K562 (cell line): ENCODE measurements around the gene ARHGEF10L. TPM values are rescaled to one million over a fixed set of nuclear protein-coding genes. Genes with fewer than 3 reads are reported as not detected.

ENCODE experiments used
- ATAC-seq: fragments of 200-7000 bp; cut with Tn5 transposase; 3 replicates; pipeline ENCODE4 v1.9.1; 2020; ENCODE audit warnings: moderate library complexity
- BruUV-seq: library from RNA; stranded (reverse); fragments of 400-500 nt; replicated peaks from 2 replicates; lab custom pipeline; 2021; lab: Mats Ljungman, UMichigan
- CTCF ChIA-PET: fragments of 300-600 bp; formaldehyde crosslinking; extraction: SDS; loops from one replicate; lab custom pipeline; 2021; ENCODE audit warnings: low intra/inter-chr PET ratio; lab: Yijun Ruan, JAX
- POLR2A ChIA-PET: fragments of 300-600, 350-650 bp; sonication (Branson Sonifier 250); formaldehyde crosslinking; extraction: SDS; loops from one replicate; lab custom pipeline; 2021; ENCODE audit warnings: antibody characterized with exemption, inconsistent platforms; lab: Yijun Ruan, JAX
- DNase-seq, 4 experiments: peaks; one replicate each; pipeline versions ENCODE4 v3.0.0 to v3.0.0-alpha.2; 2011 to 2018; ENCODE audit warnings: low spot score in 3 of 4, mixed read lengths in 3 of 4; ENCODE audit errors: extremely low read depth in 1 of 4
- FAIRE-seq: peaks from 2 replicates; lab custom pipeline; 2011; peaks lifted over from hg19 to GRCh38; lab: Jason Lieb, UNC
- H2AFZ ChIP-seq: 2 replicates; pipeline ENCODE4 v1.6.0; 2011; ENCODE audit warnings: low read depth, low read length, control low read depth, inconsistent platforms
- H3K27ac ChIP-seq: fragments of 200-600 bp; 3 replicates; pipeline ENCODE4 v1.8.0; 2011; ENCODE audit warnings: low read depth, mild to moderate bottlenecking, control low read depth, inconsistent platforms, low read length, moderate library complexity, mixed read lengths; ENCODE audit errors: extremely low read depth
- H3K27me3 ChIP-seq, 2 experiments: fragments of 300-600 bp in 1 of 2; 2 replicates in 1 of 2; 3 replicates in 1 of 2; pipeline versions ENCODE4 v1.6.0 to v1.8.0; 2011; ENCODE audit warnings: inconsistent platforms in 2 of 2, low read length in 2 of 2, mild to moderate bottlenecking in 1 of 2, mixed read lengths in 1 of 2, moderate library complexity in 1 of 2; ENCODE audit not compliant: control insufficient read depth in 2 of 2, insufficient read depth in 2 of 2
- H3K36me3 ChIP-seq: fragments of 300-600 bp; 3 replicates; pipeline ENCODE4 v1.8.0; 2011; ENCODE audit warnings: mild to moderate bottlenecking, low read length, inconsistent platforms; ENCODE audit not compliant: control insufficient read depth, insufficient read depth
- H3K4me1 ChIP-seq, 2 experiments: fragments of 200-600 bp in 1 of 2; replicated peaks in 1 of 2; 2 replicates in 1 of 2; 3 replicates in 1 of 2; pipeline versions ENCODE4 v1.5.1 to v1.8.0; 2011; ENCODE audit warnings: inconsistent platforms in 2 of 2, low read length in 2 of 2, mild to moderate bottlenecking in 1 of 2, mixed read lengths in 1 of 2, moderate library complexity in 1 of 2; ENCODE audit not compliant: control insufficient read depth in 2 of 2, insufficient read depth in 2 of 2
- H3K4me2 ChIP-seq: 2 replicates; pipeline ENCODE4 v1.6.1; 2011; ENCODE audit warnings: low read length, control low read depth, inconsistent platforms, mixed read lengths; ENCODE audit not compliant: insufficient read depth
- H3K4me3 ChIP-seq: fragments of 200-600 bp; sonication (generic), shearing (Covaris generic); 2 replicates; pipeline ENCODE4 v1.5.1; 2016; ENCODE audit warnings: control low read depth, inconsistent platforms
- H3K79me2 ChIP-seq: fragments of 200-600 bp; 3 replicates; pipeline ENCODE4 v1.8.0; 2011; ENCODE audit warnings: low read length, inconsistent platforms; ENCODE audit not compliant: control insufficient read depth, insufficient read depth
- H3K9ac ChIP-seq, 2 experiments: 2 replicates each; pipeline versions ENCODE4 v1.6.0 to v1.6.1; 2011; ENCODE audit warnings: low read depth in 2 of 2, low read length in 2 of 2, control low read depth in 1 of 2, inconsistent platforms in 1 of 2, mild to moderate bottlenecking in 1 of 2, mixed read lengths in 1 of 2; ENCODE audit not compliant: insufficient read depth in 1 of 2
- H3K9me1 ChIP-seq: one replicate; pipeline ENCODE4 v1.6.0; 2011; ENCODE audit warnings: inconsistent platforms, mild to moderate bottlenecking, low read length, moderate library complexity; ENCODE audit not compliant: control insufficient read depth, insufficient read depth
- H3K9me3 ChIP-seq: replicated peaks from 2 replicates; pipeline ENCODE4 v1.5.1; 2011; ENCODE audit warnings: low read depth, low read length, inconsistent platforms; ENCODE audit not compliant: control insufficient read depth, insufficient read depth
- H4K20me1 ChIP-seq: replicated peaks from 2 replicates; pipeline ENCODE4 v1.6.1; 2011; ENCODE audit warnings: low read length, inconsistent platforms, mixed read lengths; ENCODE audit not compliant: control insufficient read depth, insufficient read depth
- BHLHE40 ChIP-seq: IDR thresholded peaks from 2 replicates; pipeline ENCODE4 v1.6.1; 2011; ENCODE audit warnings: low read length, improper control_type of control experiment
- CXXC5 ChIP-seq: fragments of 250-450 bp; sonication (Bioruptor Pico); IDR thresholded peaks from 2 replicates; pipeline ENCODE4 v1.8.0; 2022; ENCODE audit warnings: inconsistent platforms, mild to moderate bottlenecking, moderate library complexity
- ZFP36 ChIP-seq: fragments of 150-350 bp; IDR thresholded peaks from 2 replicates; pipeline ENCODE4 v1.6.1; 2018; ENCODE audit warnings: low read length, low read depth; ENCODE audit not compliant: partially characterized antibody
- WGBS: fragments of 100-300 bp; shearing (Covaris generic); methylation state at CpG from one replicate; pipeline ENCODE4 v1.1.6; 2016; ENCODE audit warnings: low coverage, mixed read lengths; ENCODE audit not compliant: insufficient coverage; ENCODE audit errors: missing lambda C conversion rate; 5-methylcytosine and 5-hydroxymethylcytosine counted together
- in situ Hi-C: fragments of 300-500 bp; cut with MboI; formaldehyde crosslinking; loops from 4 replicates; pipeline ENCODE4 v1.15.0; 2018; ENCODE audit warnings: inconsistent platforms, mixed read lengths
- intact Hi-C: fragments of 100-400 bp; cut with micrococcal nuclease; formaldehyde crosslinking; loops from 2 replicates; pipeline ENCODE4 v1.14.2; 2022
- polyA plus RNA-seq, 8 experiments: library from polyadenylated mRNA; depleted of rRNA in 4 of 8; stranded (reverse) in 5 of 8; unstranded in 3 of 8; fragments of >200 nt; fragmentation: Nextera tagmentation in 2 of 8; fragmentation: Illumina TruSeq in 1 of 8; extraction: Ambion mirVana in 2 of 8; extraction: Trizol in 1 of 8; gene quantifications; 2 replicates each; pipeline versions ENCODE4 v1.2.1 to v1.2.3, GENCODE V29; 2011 to 2014; ENCODE audit warnings: inconsistent platforms in 1 of 8, missing spikeins in 1 of 8
- total RNA-seq, 7 experiments: library from RNA; depleted of rRNA in 6 of 7; stranded (reverse); fragments of >200 nt in 6 of 7; fragmentation: Illumina TruSeq in 2 of 7; extraction: Trizol in 2 of 7; gene quantifications; 2 replicates each; pipeline versions ENCODE4 v1.2.1 to v1.2.3, GENCODE V29; 2011 to 2021; ENCODE audit warnings: low replicate concordance in 1 of 7
- TF ChIP-seq, protein P1 (sequence below): sonication (generic); formaldehyde crosslinking; IDR thresholded peaks from 2 replicates; pipeline ENCODE4 v1.8.0; 2022; ENCODE audit warnings: mild to moderate bottlenecking, missing genetic modification reagents

The ARHGEF10L gene
- total and polyA plus RNA-seq, 9 of the 15 experiments (the other 6 are each of a cell fraction or from before 2014, with no cell fraction given): 0.09 to 0.13 TPM; not detected in 7

DNA sequence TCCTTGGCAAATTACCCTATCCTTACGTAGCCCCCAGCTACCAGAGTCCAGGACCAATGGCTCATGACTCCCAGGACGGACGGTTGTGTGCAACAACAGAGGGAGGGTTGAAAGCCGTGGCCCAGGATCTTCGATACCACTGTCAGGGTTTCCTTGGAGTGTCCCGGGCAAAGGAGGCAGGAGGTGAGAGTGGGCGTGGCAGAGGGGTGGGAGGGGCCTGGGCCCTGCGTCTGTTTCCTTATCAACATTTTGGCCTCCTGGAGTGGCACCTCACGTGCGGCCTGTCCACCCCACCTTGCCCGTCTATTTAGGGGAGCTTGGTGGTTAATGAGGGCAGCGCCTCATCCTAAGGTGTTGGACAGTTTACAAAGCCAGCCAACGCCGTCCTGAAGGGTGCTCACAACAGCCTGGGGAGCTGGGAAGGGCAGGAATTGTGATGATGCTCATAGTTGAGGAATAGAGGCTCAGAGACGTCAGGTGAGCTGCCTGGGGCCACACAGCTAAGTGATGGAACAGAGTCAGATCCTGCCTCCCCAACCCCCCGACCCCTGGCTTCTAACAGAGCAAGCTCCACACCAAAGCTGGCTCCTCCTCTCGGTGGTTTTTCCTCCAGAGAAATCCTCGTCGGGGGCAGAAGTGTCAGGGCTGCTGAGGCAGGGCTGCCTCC is 17.4 kb upstream of the ARHGEF10L start:
- Histone ChIP-seq H3K9ac (peak overlapping the region in 1 of 2 experiments; percentile 45; a peak in 1 of 4 replicates), H3K9me3 (no peaks in the 10 kb centered on the region), H3K36me3 (no peaks in the 10 kb centered on the region), H4K20me1 (peaks cover 17% of the 10 kb centered on the region), H3K27me3 (peaks cover 28 to 67% of the 10 kb centered on the region in 2 experiments; a peak in 4 of 5 replicates), H3K4me1 (peaks cover 0 to 4% of the 10 kb centered on the region in 2 experiments; a peak in 2 of 5 replicates), H2AFZ (no peak overlapping the region), H3K79me2 (no peaks in the 10 kb centered on the region), H3K27ac (no peak overlapping the region), H3K4me2 (no peak overlapping the region), H3K9me1 (no peaks in the 10 kb centered on the region), H3K4me3 (no peak overlapping the region)
- ATAC-seq (peak; percentile 68), DNase-seq (peak; percentile 18 to 56 (median 42)), FAIRE-seq (no peak)
- BruUV-seq: no TSS peak
- CTCF ChIA-PET: interaction anchor here (0.6 kb wide), 1 partner anchor 125 kb away, joined by 3 read pairs; no protein-coding TSS in a partner anchor
- TF ChIP-seq CXXC5 (CRISPR knock-in tag) (0 out of 2 replicates have a peak, but pooled peaks have one; percentile 25), ZFP36 (peak; percentile 39), BHLHE40 (peak; percentile 80)
- TF ChIP-seq, protein P1, sequence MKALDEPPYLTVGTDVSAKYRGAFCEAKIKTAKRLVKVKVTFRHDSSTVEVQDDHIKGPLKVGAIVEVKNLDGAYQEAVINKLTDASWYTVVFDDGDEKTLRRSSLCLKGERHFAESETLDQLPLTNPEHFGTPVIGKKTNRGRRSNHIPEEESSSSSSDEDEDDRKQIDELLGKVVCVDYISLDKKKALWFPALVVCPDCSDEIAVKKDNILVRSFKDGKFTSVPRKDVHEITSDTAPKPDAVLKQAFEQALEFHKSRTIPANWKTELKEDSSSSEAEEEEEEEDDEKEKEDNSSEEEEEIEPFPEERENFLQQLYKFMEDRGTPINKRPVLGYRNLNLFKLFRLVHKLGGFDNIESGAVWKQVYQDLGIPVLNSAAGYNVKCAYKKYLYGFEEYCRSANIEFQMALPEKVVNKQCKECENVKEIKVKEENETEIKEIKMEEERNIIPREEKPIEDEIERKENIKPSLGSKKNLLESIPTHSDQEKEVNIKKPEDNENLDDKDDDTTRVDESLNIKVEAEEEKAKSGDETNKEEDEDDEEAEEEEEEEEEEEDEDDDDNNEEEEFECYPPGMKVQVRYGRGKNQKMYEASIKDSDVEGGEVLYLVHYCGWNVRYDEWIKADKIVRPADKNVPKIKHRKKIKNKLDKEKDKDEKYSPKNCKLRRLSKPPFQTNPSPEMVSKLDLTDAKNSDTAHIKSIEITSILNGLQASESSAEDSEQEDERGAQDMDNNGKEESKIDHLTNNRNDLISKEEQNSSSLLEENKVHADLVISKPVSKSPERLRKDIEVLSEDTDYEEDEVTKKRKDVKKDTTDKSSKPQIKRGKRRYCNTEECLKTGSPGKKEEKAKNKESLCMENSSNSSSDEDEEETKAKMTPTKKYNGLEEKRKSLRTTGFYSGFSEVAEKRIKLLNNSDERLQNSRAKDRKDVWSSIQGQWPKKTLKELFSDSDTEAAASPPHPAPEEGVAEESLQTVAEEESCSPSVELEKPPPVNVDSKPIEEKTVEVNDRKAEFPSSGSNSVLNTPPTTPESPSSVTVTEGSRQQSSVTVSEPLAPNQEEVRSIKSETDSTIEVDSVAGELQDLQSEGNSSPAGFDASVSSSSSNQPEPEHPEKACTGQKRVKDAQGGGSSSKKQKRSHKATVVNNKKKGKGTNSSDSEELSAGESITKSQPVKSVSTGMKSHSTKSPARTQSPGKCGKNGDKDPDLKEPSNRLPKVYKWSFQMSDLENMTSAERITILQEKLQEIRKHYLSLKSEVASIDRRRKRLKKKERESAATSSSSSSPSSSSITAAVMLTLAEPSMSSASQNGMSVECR (CRISPR knock-in tag): no peak
- in situ Hi-C loops (no loop called here), intact Hi-C loops (no loop called here)
- WGBS: 3% methylated on average over 19 of the region's 19 CpGs
- POLR2A ChIA-PET: interaction anchor here (0.6 to 1.0 kb wide), 2 partner anchors 15 to 20 kb away, joined by 3 read pairs; no protein-coding TSS in a partner anchor
